Suprapubic skin (tissue), 4 donors: ENCODE results near the gene RPL19.

ENCODE experiments used
- POLR2A ChIP-seq, 2 donors: fragments of 450-650 bp; IDR thresholded peaks; one replicate each; pipeline ENCODE4 v1.6.1; 2017; ENCODE audit warnings: antibody characterized with exemption in 2 of 2, mild to moderate bottlenecking in 2 of 2, moderate library complexity in 2 of 2
- POLR2AphosphoS5 ChIP-seq, 3 donors: sonication (generic); formaldehyde crosslinking; IDR thresholded peaks; one replicate each; pipeline ENCODE4 v1.6.1; 2017; ENCODE audit warnings: antibody characterized with exemption in 3 of 3
- TF ChIP-seq, protein P1 (sequence below), 2 donors: fragments of 200-600 bp in 1 of 2; fragments of 450-650 bp in 1 of 2; sonication (generic) in 1 of 2; IDR thresholded peaks; one replicate each; pipeline ENCODE4 v1.5.1; 2016 to 2019; ENCODE audit warnings: antibody characterized with exemption in 2 of 2, mild to moderate bottlenecking in 1 of 2, moderate library complexity in 1 of 2

GRCh38 chr17:39170109-39170508, 30.0 kb upstream of the RPL19 start:
- TF ChIP-seq POLR2A (IDR thresholded peaks at IDR 0.05) (no peak), POLR2AphosphoS5 (IDR thresholded peaks at IDR 0.05) (no peak)
- TF ChIP-seq, protein P1, sequence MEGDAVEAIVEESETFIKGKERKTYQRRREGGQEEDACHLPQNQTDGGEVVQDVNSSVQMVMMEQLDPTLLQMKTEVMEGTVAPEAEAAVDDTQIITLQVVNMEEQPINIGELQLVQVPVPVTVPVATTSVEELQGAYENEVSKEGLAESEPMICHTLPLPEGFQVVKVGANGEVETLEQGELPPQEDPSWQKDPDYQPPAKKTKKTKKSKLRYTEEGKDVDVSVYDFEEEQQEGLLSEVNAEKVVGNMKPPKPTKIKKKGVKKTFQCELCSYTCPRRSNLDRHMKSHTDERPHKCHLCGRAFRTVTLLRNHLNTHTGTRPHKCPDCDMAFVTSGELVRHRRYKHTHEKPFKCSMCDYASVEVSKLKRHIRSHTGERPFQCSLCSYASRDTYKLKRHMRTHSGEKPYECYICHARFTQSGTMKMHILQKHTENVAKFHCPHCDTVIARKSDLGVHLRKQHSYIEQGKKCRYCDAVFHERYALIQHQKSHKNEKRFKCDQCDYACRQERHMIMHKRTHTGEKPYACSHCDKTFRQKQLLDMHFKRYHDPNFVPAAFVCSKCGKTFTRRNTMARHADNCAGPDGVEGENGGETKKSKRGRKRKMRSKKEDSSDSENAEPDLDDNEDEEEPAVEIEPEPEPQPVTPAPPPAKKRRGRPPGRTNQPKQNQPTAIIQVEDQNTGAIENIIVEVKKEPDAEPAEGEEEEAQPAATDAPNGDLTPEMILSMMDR (IDR thresholded peaks at IDR 0.05): no peak
